GM12872 (cell line): Measurements from ENCODE around the gene TMPRSS11E.

ENCODE experiments used
- CTCF ChIP-seq: IDR thresholded peaks from 3 replicates; pipeline ENCODE4 v1.5.1; 2011; ENCODE audit warnings: low read depth, mild to moderate bottlenecking, low read length, moderate library complexity; ENCODE audit not compliant: insufficient read depth

TMPRSS11E gene

GRCh38 chr4:68445111-68445510 lies 2.2 kb upstream of the TMPRSS11E start:
- TF ChIP-seq CTCF = no peak

- no peak for TF ChIP-seq CTCF
These were observed 4.3 kb downstream of the TMPRSS11E start for GRCh38 chr4:68451246-68452211.

GRCh38 chr4:68460085-68460484 lies 12.8 kb downstream of the TMPRSS11E start:
- no peak for TF ChIP-seq CTCF

GRCh38 chr4:68461790-68462189 lies 14.5 kb downstream of the TMPRSS11E start:
- no peak for TF ChIP-seq CTCF

- TF ChIP-seq CTCF = no peak
These were observed 15.4 kb downstream of the TMPRSS11E start for GRCh38 chr4:68462691-68463090.

GRCh38 chr4:68463796-68464195 lies 16.5 kb downstream of the TMPRSS11E start:
- no peak for TF ChIP-seq CTCF

GRCh38 chr4:68465058-68465457 lies 17.8 kb downstream of the TMPRSS11E start:
- TF ChIP-seq CTCF = no peak
